Breast epithelium (tissue), 4 donors: ENCODE results near the gene NEU4. TPM values are rescaled to one million over a fixed set of nuclear protein-coding genes. Genes with fewer than 3 reads are reported as not detected.

Experiments
- DNase-seq, 2 donors: peaks; one replicate each; pipeline ENCODE4 v3.0.0-alpha.2; 2019; ENCODE audit warnings: low spot score in 2 of 2
- H3K27ac ChIP-seq, 2 donors: fragments of 200-600 bp; sonication (generic) in 1 of 2; one replicate each; pipeline ENCODE4 v1.5.1; 2016 to 2019; ENCODE audit warnings: mild to moderate bottlenecking in 1 of 2
- H3K27me3 ChIP-seq, 2 donors: fragments of 200-600 bp; sonication (generic) in 1 of 2; one replicate each; pipeline versions ENCODE4 v1.5.1 to v1.6.0; 2017 to 2019; ENCODE audit warnings: control low read depth in 1 of 2, mild to moderate bottlenecking in 1 of 2
- H3K36me3 ChIP-seq: fragments of 200-600 bp; one replicate; pipeline ENCODE4 v1.5.1; 2019
- H3K4me1 ChIP-seq, 2 donors: fragments of 200-600 bp; sonication (generic); one replicate each; pipeline ENCODE4 v1.5.1; 2016 to 2019; ENCODE audit warnings: control low read depth in 1 of 2
- H3K4me3 ChIP-seq, 3 donors: fragments of 200-600 bp; sonication (generic); 1 replicate in 2 of 3; 2 replicates in 1 of 3; pipeline ENCODE4 v1.5.1; 2016 to 2019; ENCODE audit warnings: mild to moderate bottlenecking in 3 of 3, moderate library complexity in 2 of 3
- H3K9me3 ChIP-seq, 2 donors: fragments of 200-600 bp; sonication (generic) in 1 of 2; one replicate each; pipeline ENCODE4 v1.5.1; 2016 to 2019; ENCODE audit warnings: control low read depth in 1 of 2
- POLR2A ChIP-seq: fragments of 450-650 bp; IDR thresholded peaks from one replicate; pipeline ENCODE4 v1.6.1; 2016; ENCODE audit warnings: antibody characterized with exemption, mild to moderate bottlenecking, moderate library complexity
- POLR2AphosphoS5 ChIP-seq, 3 donors: sonication (generic); formaldehyde crosslinking; IDR thresholded peaks; one replicate each; pipeline ENCODE4 v1.6.1; 2017; ENCODE audit warnings: antibody characterized with exemption in 3 of 3
- intact Hi-C: fragments of 100-400 bp; cut with DNase I; formaldehyde crosslinking; loops from one replicate; pipeline ENCODE4 v1.15.1; 2023; ENCODE audit warnings: low total_unique reads
- total RNA-seq, 3 donors: library from RNA; depleted of rRNA; stranded (reverse); fragments of >200 nt; gene quantifications; one replicate each; pipeline ENCODE4 v1.1.0, GENCODE V29; 2016
- TF ChIP-seq, protein P1 (sequence below), 3 donors: fragments of 450-650 bp; IDR thresholded peaks; one replicate each; pipeline ENCODE4 v1.5.1; 2016 to 2017; ENCODE audit warnings: antibody characterized with exemption in 3 of 3, mild to moderate bottlenecking in 3 of 3, moderate library complexity in 3 of 3

NEU4 gene
- total RNA-seq, 3 donors from 2014 or later, result 0.33 to 3.0 (median 0.44) TPM

GRCh38 chr2:241841181-241842066, 32.4 kb downstream of the NEU4 start:
- TF ChIP-seq, protein P1, sequence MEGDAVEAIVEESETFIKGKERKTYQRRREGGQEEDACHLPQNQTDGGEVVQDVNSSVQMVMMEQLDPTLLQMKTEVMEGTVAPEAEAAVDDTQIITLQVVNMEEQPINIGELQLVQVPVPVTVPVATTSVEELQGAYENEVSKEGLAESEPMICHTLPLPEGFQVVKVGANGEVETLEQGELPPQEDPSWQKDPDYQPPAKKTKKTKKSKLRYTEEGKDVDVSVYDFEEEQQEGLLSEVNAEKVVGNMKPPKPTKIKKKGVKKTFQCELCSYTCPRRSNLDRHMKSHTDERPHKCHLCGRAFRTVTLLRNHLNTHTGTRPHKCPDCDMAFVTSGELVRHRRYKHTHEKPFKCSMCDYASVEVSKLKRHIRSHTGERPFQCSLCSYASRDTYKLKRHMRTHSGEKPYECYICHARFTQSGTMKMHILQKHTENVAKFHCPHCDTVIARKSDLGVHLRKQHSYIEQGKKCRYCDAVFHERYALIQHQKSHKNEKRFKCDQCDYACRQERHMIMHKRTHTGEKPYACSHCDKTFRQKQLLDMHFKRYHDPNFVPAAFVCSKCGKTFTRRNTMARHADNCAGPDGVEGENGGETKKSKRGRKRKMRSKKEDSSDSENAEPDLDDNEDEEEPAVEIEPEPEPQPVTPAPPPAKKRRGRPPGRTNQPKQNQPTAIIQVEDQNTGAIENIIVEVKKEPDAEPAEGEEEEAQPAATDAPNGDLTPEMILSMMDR (IDR thresholded peaks at IDR 0.05), result no peak
- TF ChIP-seq POLR2AphosphoS5 (IDR thresholded peaks at IDR 0.05) (no peak), POLR2A (no peak)
- no peaks in the 10 kb centered on the region for H3K9me3 ChIP-seq
- H3K36me3 ChIP-seq, result no peaks in the 10 kb centered on the region
- peaks cover 0 to 6% of the 10 kb centered on the region in 2 donors for H3K27me3 ChIP-seq
- no peak overlapping the region for H3K27ac ChIP-seq
- peaks cover 0 to 6% of the 10 kb centered on the region in 2 donors for H3K4me1 ChIP-seq
- no peak overlapping the region for H3K4me3 ChIP-seq
- intact Hi-C loops, result no loop called here
- DNase-seq, result no peak

DNA sequence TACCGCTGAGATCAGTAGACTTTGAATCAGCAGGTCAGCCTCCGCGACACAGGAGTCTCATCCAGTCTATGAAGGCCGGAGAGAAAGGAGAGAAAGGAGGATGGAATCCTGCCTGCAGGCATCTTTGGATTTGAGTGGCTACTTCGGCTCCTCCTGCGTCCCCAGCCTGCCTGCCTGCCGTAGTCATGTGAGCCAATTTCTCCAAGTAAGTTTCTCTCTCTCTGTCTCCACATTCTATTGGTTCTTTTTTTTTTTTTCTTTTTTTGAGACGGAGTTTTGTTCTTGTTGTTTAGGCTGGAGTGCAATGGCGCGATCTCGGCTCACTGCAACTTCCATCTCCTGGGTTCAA, 33.0 kb downstream of the NEU4 start:
- intact Hi-C loops, result no loop called here
- DNase-seq, result no peak
- H3K27ac ChIP-seq, result no peak overlapping the region
- no peaks in the 10 kb centered on the region for H3K9me3 ChIP-seq
- H3K27me3 ChIP-seq, result peaks cover 0 to 7% of the 10 kb centered on the region in 2 donors
- H3K4me3 ChIP-seq, result no peak overlapping the region
- no peaks in the 10 kb centered on the region for H3K36me3 ChIP-seq
- no peak for TF ChIP-seq POLR2A
- no peak for TF ChIP-seq POLR2AphosphoS5 (IDR thresholded peaks at IDR 0.05)
- TF ChIP-seq, protein P1 (IDR thresholded peaks at IDR 0.05), result no peak
- H3K4me1 ChIP-seq, result peaks cover 0 to 6% of the 10 kb centered on the region in 2 donors

- Histone ChIP-seq H3K4me3 (peak overlapping the region in 2 of 3 donors; percentile 40 to 63), H3K27me3 (peaks cover 0 to 7% of the 10 kb centered on the region in 2 donors), H3K27ac (peak overlapping the region in 1 of 2 donors; percentile 56), H3K4me1 (peaks cover 0 to 6% of the 10 kb centered on the region in 2 donors), H3K9me3 (no peaks in the 10 kb centered on the region), H3K36me3 (no peaks in the 10 kb centered on the region)
- DNase-seq, result peak in 1 of 2 donors; percentile 51
- intact Hi-C loops, result no loop called here
- peak in 1 of 3 donors; percentile 43 for TF ChIP-seq POLR2AphosphoS5 (IDR thresholded peaks at IDR 0.05)
- TF ChIP-seq, protein P1 (IDR thresholded peaks at IDR 0.05), result no peak
- peak; percentile 14 for TF ChIP-seq POLR2A
These were observed 33.7 kb downstream of the NEU4 start for GRCh38 chr2:241842620-241843211.

GRCh38 chr2:241843321-241844065, 34.5 kb downstream of the NEU4 start:
- TF ChIP-seq, protein P1 (IDR thresholded peaks at IDR 0.05), result no peak
- TF ChIP-seq POLR2AphosphoS5 (IDR thresholded peaks at IDR 0.05) (no peak), POLR2A (no peak)
- peak overlapping the region; percentile 40 to 63 (median 48) for H3K4me3 ChIP-seq
- peaks cover 0 to 7% of the 10 kb centered on the region in 2 donors for H3K27me3 ChIP-seq
- no peak for DNase-seq
- intact Hi-C loops, result no loop called here
- H3K27ac ChIP-seq, result peak overlapping the region in 1 of 2 donors; percentile 56
- H3K9me3 ChIP-seq, result no peaks in the 10 kb centered on the region
- no peaks in the 10 kb centered on the region for H3K36me3 ChIP-seq
- H3K4me1 ChIP-seq, result peaks cover 0 to 6% of the 10 kb centered on the region in 2 donors
